OCI-LY3 (cell line): ENCODE data around the gene CDH15.
A peak's percentile ranks its signal among the peaks of the same experiment; 100 is the strongest.

Experiments
- EZH2phosphoT487 ChIP-seq: fragments of 200-600 bp; shearing (Covaris generic); IDR thresholded peaks from 2 replicates; pipeline ENCODE4 v1.6.1; 2018; ENCODE audit warnings: antibody characterized with exemption, mixed run types, low read depth
- TF ChIP-seq, protein P1 (sequence below): fragments of 200-600, 300-600 bp; sonication (generic); IDR thresholded peaks from 2 replicates; pipeline ENCODE4 v1.5.1; 2014; ENCODE audit warnings: antibody characterized with exemption, low read length, low read depth

DNA sequence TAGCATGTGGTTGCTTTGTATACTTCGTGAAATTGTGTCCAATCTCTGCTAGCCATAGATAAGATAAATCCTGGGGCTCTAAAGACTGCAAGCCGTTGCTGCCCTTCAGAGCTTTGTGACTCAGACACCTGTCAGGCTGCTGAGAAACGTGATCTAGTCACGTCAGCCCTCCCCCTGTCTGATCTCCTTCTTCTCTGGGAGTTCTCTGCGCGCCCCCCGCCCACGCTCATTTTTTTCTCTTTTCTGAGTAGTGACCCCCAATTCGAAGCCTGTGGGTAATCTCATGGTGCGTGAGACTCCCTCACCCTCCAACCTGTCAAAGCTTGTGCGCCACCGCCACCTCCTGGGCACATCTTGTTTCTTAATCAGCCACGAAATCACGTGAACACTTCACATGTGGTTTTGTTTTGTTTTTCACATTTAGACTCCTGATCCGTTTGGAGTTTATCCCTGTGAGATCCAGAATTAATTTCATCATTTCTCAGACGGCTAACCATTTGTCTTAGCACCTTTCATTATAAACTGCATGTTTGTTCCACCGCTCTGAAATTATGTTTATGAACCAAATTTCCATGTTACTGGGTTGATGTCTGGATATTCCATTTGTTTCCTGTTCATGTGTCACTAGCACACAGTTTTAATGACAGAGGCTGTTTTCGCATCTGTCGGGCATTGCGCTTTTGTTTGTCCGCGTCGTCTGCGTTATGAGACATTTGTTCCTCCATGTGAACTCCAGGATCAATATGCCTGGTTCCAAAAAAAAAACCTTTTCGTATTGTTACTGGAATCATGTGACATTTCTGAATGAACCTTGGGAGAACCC is 45.0 kb downstream of the CDH15 start:
- TF ChIP-seq, protein P1, sequence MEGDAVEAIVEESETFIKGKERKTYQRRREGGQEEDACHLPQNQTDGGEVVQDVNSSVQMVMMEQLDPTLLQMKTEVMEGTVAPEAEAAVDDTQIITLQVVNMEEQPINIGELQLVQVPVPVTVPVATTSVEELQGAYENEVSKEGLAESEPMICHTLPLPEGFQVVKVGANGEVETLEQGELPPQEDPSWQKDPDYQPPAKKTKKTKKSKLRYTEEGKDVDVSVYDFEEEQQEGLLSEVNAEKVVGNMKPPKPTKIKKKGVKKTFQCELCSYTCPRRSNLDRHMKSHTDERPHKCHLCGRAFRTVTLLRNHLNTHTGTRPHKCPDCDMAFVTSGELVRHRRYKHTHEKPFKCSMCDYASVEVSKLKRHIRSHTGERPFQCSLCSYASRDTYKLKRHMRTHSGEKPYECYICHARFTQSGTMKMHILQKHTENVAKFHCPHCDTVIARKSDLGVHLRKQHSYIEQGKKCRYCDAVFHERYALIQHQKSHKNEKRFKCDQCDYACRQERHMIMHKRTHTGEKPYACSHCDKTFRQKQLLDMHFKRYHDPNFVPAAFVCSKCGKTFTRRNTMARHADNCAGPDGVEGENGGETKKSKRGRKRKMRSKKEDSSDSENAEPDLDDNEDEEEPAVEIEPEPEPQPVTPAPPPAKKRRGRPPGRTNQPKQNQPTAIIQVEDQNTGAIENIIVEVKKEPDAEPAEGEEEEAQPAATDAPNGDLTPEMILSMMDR: peak; percentile 91
- TF ChIP-seq EZH2phosphoT487: no peak
